GM12878 (cell line): ENCODE results near the gene CIAO2B. TPM values are rescaled to one million over a fixed set of nuclear protein-coding genes. Genes with fewer than 3 reads are reported as not detected.
A peak's percentile ranks its signal among the peaks of the same experiment; 100 is the strongest.

Experiments
- ATAC-seq: fragments of 200-7000 bp; cut with Tn5 transposase; 3 replicates; pipeline ENCODE4 v1.9.1; 2020; ENCODE audit warnings: mild to moderate bottlenecking, moderate library complexity
- BruUV-seq: library from RNA; stranded (reverse); fragments of 400-500 nt; replicated peaks from 2 replicates; lab custom pipeline; 2021; lab: Mats Ljungman, UMichigan
- CTCF ChIA-PET: fragments of 300-600 bp; sonication (Branson Sonifier 250); formaldehyde crosslinking; extraction: SDS; loops from one replicate; lab custom pipeline; 2021; ENCODE audit warnings: inconsistent platforms; lab: Yijun Ruan, JAX
- POLR2A ChIA-PET: fragments of 350-600 bp; formaldehyde crosslinking; extraction: SDS; loops from one replicate; lab custom pipeline; 2021; ENCODE audit warnings: inconsistent platforms; lab: Charles Lee
- RAD21 ChIA-PET: fragments of 300-600 bp; sonication (Branson Sonifier 250); formaldehyde crosslinking; loops from one replicate; lab custom pipeline; 2023; ENCODE audit warnings: antibody characterized with exemption; ENCODE audit not compliant: unreplicated experiment; lab: Charles Lee
- SMC1A ChIA-PET: fragments of 300-600 bp; sonication (Branson Sonifier 250); formaldehyde crosslinking; loops from one replicate; lab custom pipeline; 2023; ENCODE audit not compliant: unreplicated experiment, uncharacterized antibody; lab: Charles Lee
- DNase-seq: peaks from one replicate; pipeline ENCODE4 v3.0.0-alpha.2; 2011; ENCODE audit warnings: low read depth, low spot score
- FAIRE-seq: peaks from 3 replicates; lab custom pipeline; 2011; peaks lifted over from hg19 to GRCh38; lab: Jason Lieb, UNC
- H2AFZ ChIP-seq: 2 replicates; pipeline ENCODE4 v1.6.0; 2011; ENCODE audit warnings: low read depth, low read length, control low read depth; ENCODE audit not compliant: control insufficient read depth
- H3K27ac ChIP-seq: 2 replicates; pipeline ENCODE4 v1.5.1; 2011; ENCODE audit warnings: control low read depth; ENCODE audit not compliant: control insufficient read depth, insufficient read depth
- H3K27me3 ChIP-seq, 2 experiments: replicated peaks in 1 of 2; 2 replicates each; pipeline versions ENCODE4 v1.6.0 to v1.6.1; 2011; ENCODE audit warnings: low read length in 1 of 2; ENCODE audit not compliant: control insufficient read depth in 2 of 2, insufficient read depth in 2 of 2
- H3K36me3 ChIP-seq, 2 experiments: 2 replicates each; pipeline ENCODE4 v1.5.1; 2011; ENCODE audit warnings: low read length in 1 of 2; ENCODE audit not compliant: control insufficient read depth in 2 of 2, insufficient read depth in 2 of 2
- H3K4me1 ChIP-seq: 2 replicates; pipeline ENCODE4 v1.6.1; 2011; ENCODE audit warnings: mild to moderate bottlenecking, low read length, moderate library complexity, mixed read lengths; ENCODE audit not compliant: control insufficient read depth, insufficient read depth
- H3K4me2 ChIP-seq: 2 replicates; pipeline ENCODE4 v1.6.0; 2011; ENCODE audit warnings: control low read depth; ENCODE audit not compliant: control insufficient read depth, insufficient read depth
- H3K4me3 ChIP-seq: fragments of 200-600 bp; sonication (generic); 2 replicates; pipeline ENCODE4 v1.5.1; 2016
- H3K79me2 ChIP-seq: 2 replicates; pipeline ENCODE4 v1.6.0; 2011; ENCODE audit warnings: low read length; ENCODE audit not compliant: control insufficient read depth, insufficient read depth
- H3K9ac ChIP-seq: 2 replicates; pipeline ENCODE4 v1.8.0; 2011; ENCODE audit warnings: low read length, control low read depth, mixed read lengths; ENCODE audit not compliant: control insufficient read depth, insufficient read depth
- H3K9me3 ChIP-seq: replicated peaks from 3 replicates; pipeline ENCODE4 v1.5.1; 2011; ENCODE audit warnings: mild to moderate bottlenecking, low read length; ENCODE audit not compliant: control insufficient read depth, insufficient read depth
- H4K20me1 ChIP-seq: 2 replicates; pipeline ENCODE4 v1.6.0; 2011; ENCODE audit not compliant: control insufficient read depth, insufficient read depth
- BCL3 ChIP-seq: IDR thresholded peaks from 2 replicates; pipeline ENCODE4 v1.6.1; 2011; ENCODE audit warnings: borderline replicate concordance, low read depth, mild to moderate bottlenecking, moderate library complexity, low read length; ENCODE audit not compliant: insufficient read depth, poor library complexity, severe bottlenecking
- DPF2 ChIP-seq: fragments of 450-650 bp; IDR thresholded peaks from 2 replicates; pipeline ENCODE4 v1.6.1; 2017; ENCODE audit warnings: mild to moderate bottlenecking
- MAX ChIP-seq: IDR thresholded peaks from 2 replicates; pipeline ENCODE4 v1.6.1; 2012; ENCODE audit warnings: low read depth, low read length, improper control_type of control experiment
- MXI1 ChIP-seq: fragments of 150-350 bp; IDR thresholded peaks from 2 replicates; pipeline ENCODE4 v1.6.1; 2011; ENCODE audit warnings: low read depth, mild to moderate bottlenecking, inconsistent platforms, low read length, improper control_type of control experiment
- PAX5 ChIP-seq: IDR thresholded peaks from 2 replicates; pipeline ENCODE4 v1.6.1; 2011; ENCODE audit warnings: low read depth, low read length, borderline replicate concordance
- SREBF1 ChIP-seq: IDR thresholded peaks from 2 replicates; pipeline ENCODE4 v1.6.1; 2012; ENCODE audit warnings: mild to moderate bottlenecking, low read length
- SRF ChIP-seq, 2 experiments: IDR thresholded peaks; 2 replicates each; pipeline ENCODE4 v1.6.1; 2011; ENCODE audit warnings: low read depth in 2 of 2, low read length in 2 of 2, mild to moderate bottlenecking in 1 of 2, moderate library complexity in 1 of 2
- ZBED1 ChIP-seq: IDR thresholded peaks from 2 replicates; pipeline ENCODE4 v1.6.1; 2016; ENCODE audit warnings: borderline replicate concordance
- WGBS: methylation state at CpG from one replicate; pipeline ENCODE4 v1.1.6; 2016; ENCODE audit warnings: low lambda C conversion rate; ENCODE audit not compliant: insufficient replicate concordance, insufficient coverage; ENCODE audit errors: missing lambda C conversion rate; 5-methylcytosine and 5-hydroxymethylcytosine counted together
- in situ Hi-C: fragments of 300-500 bp; cut with MboI; formaldehyde crosslinking; loops from 9 replicates; pipeline ENCODE4 v1.14.3; 2018; ENCODE audit warnings: mixed read lengths
- intact Hi-C: fragments of 100-400 bp; cut with micrococcal nuclease; formaldehyde crosslinking; loops from one replicate; pipeline ENCODE4 v1.14.2; 2022; ENCODE audit not compliant: unreplicated experiment
- polyA plus RNA-seq, 11 experiments: library from polyadenylated mRNA; depleted of rRNA in 4 of 11; unstranded in 6 of 11; stranded (reverse) in 5 of 11; fragments of >200 nt; fragmentation: Nextera tagmentation in 4 of 11; fragmentation: Illumina TruSeq in 1 of 11; extraction: Ambion mirVana in 4 of 11; extraction: Trizol in 1 of 11; gene quantifications; 1 replicate in 1 of 11; 2 replicates in 10 of 11; pipeline versions ENCODE4 v1.2.1 to v1.2.3, GENCODE V29; 2011 to 2016; ENCODE audit warnings: inconsistent platforms in 2 of 11, missing spikeins in 2 of 11, low read depth in 1 of 11
- total RNA-seq, 4 experiments: library from RNA; depleted of rRNA in 3 of 4; stranded (reverse); fragments of >200 nt in 3 of 4; fragmentation: Illumina TruSeq in 1 of 4; extraction: Trizol in 1 of 4; gene quantifications; 2 replicates each; pipeline versions ENCODE4 v1.2.1 to v1.2.3, GENCODE V29; 2013 to 2021

The CIAO2B gene
- total and polyA plus RNA-seq, 10 of the 15 experiments (the other 5 are each of a cell fraction or from before 2014, with no cell fraction given): 76.4 to 241 (median 138) TPM

- ChIA-PET CTCF (interaction anchor here (1.1 to 2.2 kb wide), 3 partner anchors 28 to 56 kb away, joined by 4 to 8 read pairs (median 6); no protein-coding TSS in a partner anchor), POLR2A (no interaction called here), SMC1A (no interaction called here), RAD21 (interaction anchor here (1.1 kb wide), 1 partner anchor 70 kb away, joined by 6 read pairs; no protein-coding TSS in a partner anchor)
- no TSS peak for BruUV-seq
- no peaks in the 10 kb centered on the region for H3K79me2 ChIP-seq
- H3K4me2 ChIP-seq: peak overlapping the region; percentile 100
- no peaks in the 10 kb centered on the region for H4K20me1 ChIP-seq
- peak overlapping the region; percentile 22; the same call in 1 of the 2 replicates for H3K9ac ChIP-seq
- peak overlapping the region; percentile 83 for H2AFZ ChIP-seq
- no peak overlapping the region for H3K27ac ChIP-seq
- in situ Hi-C loops: no loop called here
- DNase-seq (no peak), FAIRE-seq (peak; percentile 47)
- WGBS: 10% methylated on average over 44 of the region's 44 CpGs
- H3K4me1 ChIP-seq: peaks cover 19% of the 10 kb centered on the region
- no peak for TF ChIP-seq BCL3
- TF ChIP-seq DPF2: no peak
- TF ChIP-seq MXI1: no peak
- TF ChIP-seq MAX: no peak
- no peak for TF ChIP-seq ZBED1
- TF ChIP-seq SREBF1: no peak
- peak; percentile 98 for TF ChIP-seq PAX5
- no peak for TF ChIP-seq SRF (IDR thresholded peaks at IDR 0.05; ENCODE audit: low read depth in 2 of 2, low read length in 2 of 2)
- TF ChIP-seq, all 136 proteins: peak for 1
- no peaks in the 10 kb centered on the region for H3K36me3 ChIP-seq
- peak; percentile 43 for ATAC-seq
- no peaks in the 10 kb centered on the region for H3K27me3 ChIP-seq
- H3K4me3 ChIP-seq: peak overlapping the region; percentile 57; the same call in 1 of the 2 replicates
- H3K9me3 ChIP-seq: no peaks in the 10 kb centered on the region
- intact Hi-C loops: no loop called here
These were observed 14.1 kb upstream of the CIAO2B start for GRCh38 chr16:66948134-66948836.
